Activated CD4-positive, CD25-positive, alpha-beta regulatory T cell treated with anti-CD3 and anti-CD28 coated beads, Interleukin-2, amount 50 U/mL, for 72 hours (primary cell): ENCODE data around the gene TLE1.

Experiments used
- DNase-seq: peaks from one replicate; pipeline ENCODE4 v3.0.0; 2021

TLE1 gene

DNA sequence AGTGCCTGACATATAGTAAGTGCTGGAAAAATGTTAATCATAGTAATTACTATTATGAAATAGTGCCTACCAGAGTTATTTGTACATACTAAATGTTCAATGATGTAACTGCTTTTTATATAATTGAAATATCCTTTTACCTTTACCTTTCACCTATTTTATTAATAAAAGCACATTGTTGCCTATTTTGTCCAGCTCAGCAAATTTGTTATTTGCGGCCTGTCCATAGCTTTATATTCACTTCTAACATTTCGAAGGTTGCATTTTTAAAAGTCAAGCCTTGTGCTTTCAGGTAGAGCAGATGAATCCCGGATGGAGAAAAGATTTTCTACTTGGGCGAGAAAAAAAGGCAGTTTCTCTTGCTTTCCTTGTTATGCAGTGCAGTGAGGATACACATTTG lies 119.3 kb downstream of the TLE1 start:
- DNase-seq, result no peak

DNA sequence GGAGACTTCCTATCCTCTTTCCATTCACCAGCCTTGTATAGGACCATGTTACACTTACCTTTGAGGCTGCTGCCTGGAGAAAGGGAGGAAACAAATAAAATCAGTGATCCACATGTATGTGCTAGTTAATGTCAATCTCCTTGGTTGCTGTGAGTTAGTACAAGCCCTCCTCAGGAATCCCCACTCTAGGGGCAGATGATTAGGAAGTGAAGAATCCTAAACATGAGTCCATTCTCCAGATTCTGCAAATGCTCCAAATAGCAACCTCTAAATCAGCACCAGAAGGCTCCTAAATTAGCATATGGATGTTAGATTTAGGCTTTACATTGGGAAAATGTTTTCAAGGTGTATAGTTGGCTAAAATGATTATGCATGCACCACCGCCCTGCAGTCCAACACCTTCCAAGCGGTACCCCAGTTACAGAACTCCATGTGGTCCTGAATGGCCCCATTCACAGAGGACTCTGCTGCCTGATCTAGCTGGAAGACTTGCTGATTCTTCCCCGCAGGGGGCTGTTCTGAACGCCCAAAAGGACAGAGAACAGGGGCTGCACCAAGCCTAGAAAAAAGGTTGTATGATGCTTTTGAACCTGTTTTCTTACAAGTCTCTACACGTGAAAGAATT lies 123.2 kb downstream of the TLE1 start:
- DNase-seq, result no peak

- DNase-seq, result no peak
Measured at GRCh38 chr9:81565609-81566008, 123.7 kb downstream of the TLE1 start.

DNA sequence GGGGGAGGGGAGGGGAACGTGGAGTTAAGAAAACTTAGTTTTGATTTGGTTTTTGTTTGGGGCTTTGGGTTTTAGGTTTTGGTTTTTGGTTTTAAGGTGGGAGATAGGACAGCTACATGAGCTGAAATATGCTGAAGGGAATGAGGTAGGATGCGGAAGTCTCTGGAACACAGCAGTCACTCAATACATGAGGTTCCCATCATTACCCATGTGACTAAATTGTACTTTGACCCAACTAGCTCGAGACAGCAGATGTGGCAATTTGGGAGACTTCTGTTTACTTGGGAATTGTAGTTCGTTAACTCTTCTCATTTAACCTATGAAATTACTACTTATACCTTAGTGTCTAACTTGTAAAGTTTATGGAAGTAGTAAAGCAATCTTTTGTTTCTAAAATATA lies 124.2 kb downstream of the TLE1 start:
- no peak for DNase-seq

GRCh38 chr9:81564632-81565031 lies 124.7 kb downstream of the TLE1 start:
- DNase-seq, result no peak

GRCh38 chr9:81563739-81564138 lies 125.6 kb downstream of the TLE1 start:
- no peak for DNase-seq

DNA sequence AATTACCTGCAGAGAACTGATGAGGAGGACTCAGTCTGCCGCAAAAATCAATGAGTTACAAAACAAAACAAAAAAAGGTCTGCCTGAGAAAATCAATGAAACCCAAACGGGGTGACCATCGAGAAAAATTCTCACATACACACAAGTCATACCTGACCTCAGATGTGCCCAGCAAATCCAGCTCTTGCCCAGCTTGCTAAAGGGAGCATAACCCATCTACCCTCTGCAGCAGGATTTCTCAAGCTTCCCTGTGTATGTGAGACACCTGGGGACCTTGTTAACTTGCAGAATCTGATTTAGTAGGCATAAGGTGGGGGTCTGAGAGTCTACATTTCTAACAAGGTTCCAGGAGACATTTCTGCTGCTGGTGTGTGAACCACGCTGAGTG lies 126.3 kb downstream of the TLE1 start:
- no peak for DNase-seq

DNA sequence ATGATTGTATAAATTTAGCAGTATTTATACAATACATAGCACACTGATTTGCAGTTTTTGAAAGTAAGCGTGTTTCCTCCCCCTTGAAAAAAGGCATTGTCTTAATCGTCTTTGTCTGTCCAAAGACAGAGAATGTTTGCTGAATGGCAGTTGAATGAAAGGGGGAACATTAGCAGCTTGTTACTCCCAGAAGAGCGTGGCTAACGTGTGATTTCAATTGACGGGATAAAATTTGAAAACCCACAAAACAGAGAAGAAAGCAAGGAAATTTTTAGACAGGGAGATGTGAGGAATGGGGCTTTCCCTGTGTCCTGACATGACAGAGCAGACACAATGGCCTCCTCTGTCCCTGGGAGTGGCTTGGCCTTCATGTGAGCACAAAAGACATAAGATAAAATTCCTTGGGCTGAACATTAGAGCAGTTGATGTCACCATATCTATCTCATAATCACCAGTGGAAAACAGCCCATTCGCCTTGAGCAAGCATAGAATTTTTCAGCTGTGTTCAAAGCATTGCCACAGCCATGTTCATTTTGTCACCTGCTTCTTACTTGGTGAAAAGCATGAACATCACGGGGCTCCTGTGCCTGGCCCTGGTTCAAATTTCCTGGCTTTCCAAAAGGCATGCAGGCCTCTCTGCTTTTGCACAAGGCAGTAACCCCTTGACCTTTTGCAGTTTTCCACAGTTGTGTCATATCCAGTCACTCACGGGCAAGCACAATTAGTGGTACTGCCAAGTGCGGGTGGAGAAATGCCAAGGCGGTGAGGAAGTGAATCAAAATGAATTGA lies 126.9 kb downstream of the TLE1 start:
- no peak for DNase-seq

GRCh38 chr9:81560851-81561732 lies 128.3 kb downstream of the TLE1 start:
- DNase-seq, result no peak

GRCh38 chr9:81559709-81560108 lies 129.6 kb downstream of the TLE1 start:
- DNase-seq, result no peak

GRCh38 chr9:81559197-81559596 lies 130.2 kb downstream of the TLE1 start:
- no peak for DNase-seq

- no peak for DNase-seq
Measured at GRCh38 chr9:81558091-81558830, 131.1 kb downstream of the TLE1 start.

DNA sequence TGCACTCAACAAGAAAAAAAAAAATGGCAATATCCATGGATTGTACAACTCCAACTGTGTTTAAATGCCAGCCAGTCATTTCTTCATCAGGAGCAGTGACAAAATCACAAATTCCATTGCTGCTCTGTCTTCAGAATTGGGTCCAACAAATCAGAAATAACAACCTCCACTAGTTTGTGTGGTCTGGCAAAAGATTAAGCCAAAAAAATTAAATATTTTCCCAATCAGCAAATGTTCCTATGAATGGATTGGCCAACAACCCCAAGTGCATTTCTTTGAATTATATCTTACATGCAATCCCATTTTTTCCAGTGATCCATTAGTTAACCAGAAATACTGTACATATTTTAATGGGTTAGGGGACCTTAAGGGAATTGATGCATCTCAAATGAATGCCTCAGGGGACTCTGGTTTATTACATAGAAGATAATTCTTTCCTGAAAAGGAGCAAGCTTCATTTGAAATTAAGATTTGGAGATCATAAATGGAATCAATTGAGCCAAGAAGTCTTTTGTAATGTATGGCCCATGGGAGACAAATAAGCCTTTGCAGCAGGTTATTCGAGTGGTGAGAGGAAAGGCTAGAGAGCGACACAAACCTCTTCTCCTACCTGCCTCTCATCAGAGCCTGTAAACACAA lies 131.8 kb downstream of the TLE1 start:
- DNase-seq, result no peak

GRCh38 chr9:81556923-81557322 lies 132.4 kb downstream of the TLE1 start:
- no peak for DNase-seq

DNA sequence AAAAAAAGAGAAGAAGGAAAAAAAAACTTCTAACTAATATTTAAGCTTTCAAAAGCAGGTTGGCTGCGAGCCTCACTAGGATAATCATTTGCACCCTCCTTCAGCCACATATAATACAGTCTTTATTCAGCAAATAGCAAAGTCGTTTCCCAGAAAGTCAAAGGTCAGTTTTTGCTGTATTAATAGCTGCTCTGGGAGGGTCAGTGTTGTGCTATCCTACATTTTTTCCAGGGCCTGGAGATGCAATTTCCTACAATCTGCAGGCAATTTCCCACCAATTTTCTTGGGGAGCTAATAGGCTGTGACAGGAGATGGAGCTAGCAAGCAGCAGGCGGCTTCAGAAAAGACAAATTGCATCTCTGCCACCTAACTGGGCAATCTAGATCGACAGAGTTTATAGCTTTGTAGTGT lies 136.8 kb downstream of the TLE1 start:
- no peak for DNase-seq

- no peak for DNase-seq
Measured at GRCh38 chr9:81550207-81550583, 139.2 kb downstream of the TLE1 start.

DNA sequence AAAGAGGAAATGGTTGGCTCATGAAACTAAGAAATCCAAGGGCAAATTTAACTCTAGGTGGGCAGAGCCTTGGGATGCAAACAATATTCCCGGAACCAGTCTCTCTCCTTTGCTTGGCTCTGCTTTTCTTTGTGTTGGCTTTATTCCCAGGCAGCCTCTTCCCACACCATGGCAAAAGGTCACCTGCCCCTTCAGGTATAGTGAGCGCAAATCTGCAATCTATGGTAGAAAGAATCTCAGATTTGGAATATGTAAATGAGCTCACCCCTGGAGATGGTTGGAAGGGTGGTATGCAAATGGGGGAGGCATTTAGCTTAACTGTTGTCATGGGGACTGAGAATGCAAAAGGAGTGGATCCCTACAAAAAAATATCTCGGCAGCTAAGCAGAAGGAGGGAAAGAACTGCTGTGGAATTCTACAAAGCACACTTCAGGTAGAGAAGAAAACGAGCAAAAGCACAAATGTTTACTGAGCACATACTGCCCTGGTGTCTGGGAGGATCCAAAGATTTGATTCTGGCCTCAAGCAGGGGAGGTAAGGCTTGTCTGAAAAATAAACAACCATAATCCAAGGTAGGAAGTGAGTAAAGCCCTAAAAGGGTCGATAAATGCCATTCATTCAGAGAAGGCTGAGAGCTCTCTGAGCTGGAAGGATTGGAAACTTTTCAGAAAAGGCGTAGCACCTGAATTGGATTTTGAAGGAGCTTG lies 139.7 kb downstream of the TLE1 start:
- DNase-seq, result no peak

GRCh38 chr9:81548911-81549310 lies 140.4 kb downstream of the TLE1 start:
- no peak for DNase-seq

DNA sequence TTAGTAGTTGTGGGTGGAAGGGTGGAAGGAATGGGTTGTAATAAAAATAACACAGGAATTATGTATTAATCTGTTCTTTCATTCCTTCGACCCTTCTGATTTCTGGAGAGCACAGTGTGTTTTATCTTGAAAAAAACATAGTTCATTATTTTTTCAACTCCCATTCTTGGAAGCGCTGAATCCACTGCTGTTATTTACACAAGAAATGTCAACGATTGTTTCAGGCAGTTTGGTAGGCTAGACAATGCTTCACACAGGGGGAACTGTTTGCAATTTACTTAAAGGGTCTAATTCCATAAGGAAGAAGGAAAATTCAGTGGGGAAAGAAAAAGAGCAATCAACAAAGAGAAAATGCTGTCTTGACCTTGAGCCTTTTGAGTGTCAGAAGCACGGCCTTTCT lies 142.9 kb downstream of the TLE1 start:
- DNase-seq, result no peak

- no peak for DNase-seq
Measured at GRCh38 chr9:81543695-81544094, 145.7 kb downstream of the TLE1 start.

GRCh38 chr9:81542118-81542889 lies 147.0 kb downstream of the TLE1 start:
- DNase-seq, result no peak
